GM12891 (cell line): ENCODE measurements around the gene SLC4A3.

Experiments used
- DNase-seq: peaks from one replicate; pipeline ENCODE4 v3.0.0; 2011; ENCODE audit warnings: low spot score; ENCODE audit not compliant: insufficient read length
- FAIRE-seq: peaks from 2 replicates; lab custom pipeline; 2011; peaks lifted over from hg19 to GRCh38; lab: Jason Lieb, UNC
- PAX5 ChIP-seq: IDR thresholded peaks from 2 replicates; pipeline ENCODE4 v1.6.1; 2011; ENCODE audit warnings: low read length, moderate library complexity, mild to moderate bottlenecking; ENCODE audit not compliant: insufficient read depth, severe bottlenecking
- POLR2A ChIP-seq: IDR thresholded peaks from 2 replicates; pipeline ENCODE4 v1.6.1; 2011; ENCODE audit warnings: low read depth, low read length, control low read depth
- POLR2AphosphoS5 ChIP-seq: IDR thresholded peaks from 2 replicates; pipeline ENCODE4 v1.6.1; 2011; ENCODE audit warnings: low read depth, low read length, control low read depth
- POU2F2 ChIP-seq: IDR thresholded peaks from 2 replicates; pipeline ENCODE4 v1.6.1; 2011; ENCODE audit warnings: low read depth, mild to moderate bottlenecking, control low read depth, low read length, moderate library complexity
- SPI1 ChIP-seq: IDR thresholded peaks from 2 replicates; pipeline ENCODE4 v1.6.1; 2011; ENCODE audit warnings: low read depth, low read length, control low read depth
- TAF1 ChIP-seq: IDR thresholded peaks from 2 replicates; pipeline ENCODE4 v1.6.1; 2011; ENCODE audit warnings: low read depth, low read length, control low read depth

SLC4A3 gene

GRCh38 chr2:219665926-219666325, 38.5 kb downstream of the SLC4A3 start:
- TF ChIP-seq POU2F2 (no peak), TAF1 (no peak), PAX5 (no peak), POLR2A (no peak), POLR2AphosphoS5 (no peak), SPI1 (no peak)
- FAIRE-seq: no peak

GRCh38 chr2:219668316-219668715, 40.9 kb downstream of the SLC4A3 start:
- TF ChIP-seq POLR2A (no peak), PAX5 (no peak), POLR2AphosphoS5 (no peak), POU2F2 (no peak), TAF1 (no peak), SPI1 (no peak)
- FAIRE-seq (no peak), DNase-seq (no peak)

More at GRCh38 chr2:219665926-219666325, 38.5 kb downstream of the SLC4A3 start:
- no peak for DNase-seq

GRCh38 chr2:219670386-219670785, 43.0 kb downstream of the SLC4A3 start:
- TF ChIP-seq TAF1 (no peak), POLR2AphosphoS5 (no peak), POU2F2 (no peak), POLR2A (no peak), PAX5 (no peak), SPI1 (no peak)
- FAIRE-seq (no peak), DNase-seq (no peak)

- TF ChIP-seq POLR2A (no peak), TAF1 (no peak), SPI1 (no peak), POU2F2 (no peak), PAX5 (no peak), POLR2AphosphoS5 (no peak)
- no peak for DNase-seq
- no peak for FAIRE-seq
Measured at GRCh38 chr2:219671279-219671678, 43.8 kb downstream of the SLC4A3 start.

GRCh38 chr2:219672406-219672805, 45.0 kb downstream of the SLC4A3 start:
- TF ChIP-seq POLR2AphosphoS5 (no peak), POU2F2 (no peak), POLR2A (no peak), TAF1 (no peak), SPI1 (no peak), PAX5 (no peak)
- no peak for DNase-seq
- no peak for FAIRE-seq

GRCh38 chr2:219675221-219675620, 47.8 kb downstream of the SLC4A3 start:
- TF ChIP-seq SPI1 (no peak), POLR2A (no peak), POU2F2 (no peak), PAX5 (no peak), TAF1 (no peak), POLR2AphosphoS5 (no peak)
- FAIRE-seq: no peak
- DNase-seq: no peak

- DNase-seq (no peak), FAIRE-seq (no peak)
- TF ChIP-seq POU2F2 (no peak), SPI1 (no peak), TAF1 (no peak), PAX5 (no peak), POLR2AphosphoS5 (no peak), POLR2A (no peak)
Measured at GRCh38 chr2:219676586-219676985, 49.2 kb downstream of the SLC4A3 start.

- FAIRE-seq: no peak
- no peak for DNase-seq
- TF ChIP-seq POLR2AphosphoS5 (no peak), POLR2A (no peak), SPI1 (no peak), POU2F2 (no peak), TAF1 (no peak), PAX5 (no peak)
Measured at GRCh38 chr2:219679041-219679440, 51.6 kb downstream of the SLC4A3 start.

GRCh38 chr2:219679571-219679970, 52.1 kb downstream of the SLC4A3 start:
- TF ChIP-seq POU2F2 (no peak), PAX5 (no peak), POLR2AphosphoS5 (no peak), POLR2A (no peak), SPI1 (no peak), TAF1 (no peak)
- FAIRE-seq: no peak
- DNase-seq: no peak

GRCh38 chr2:219680958-219681693, 53.7 kb downstream of the SLC4A3 start:
- FAIRE-seq (no peak), DNase-seq (no peak)
- no peak for TF ChIP-seq POLR2AphosphoS5
- TF ChIP-seq TAF1: no peak
- no peak for TF ChIP-seq SPI1
- no peak for TF ChIP-seq POLR2A
